H1 (cell line): ENCODE data around the gene PHF10. TPM values are rescaled to one million over a fixed set of nuclear protein-coding genes. Genes with fewer than 3 reads are reported as not detected.

Experiments used
- CTCF ChIA-PET: fragments of 300-600 bp; sonication (Branson Sonifier 250); formaldehyde crosslinking; loops from one replicate; lab custom pipeline; 2021; ENCODE audit not compliant: partially characterized antibody; lab: Charles Lee
- POLR2A ChIA-PET: fragments of 300-600 bp; sonication (Branson Sonifier 250); formaldehyde crosslinking; loops from one replicate; lab custom pipeline; 2021; ENCODE audit warnings: inconsistent platforms; ENCODE audit not compliant: partially characterized antibody; lab: Charles Lee
- DNase-seq, 2 experiments: peaks; one replicate each; pipeline versions ENCODE4 v3.0.0 to v3.0.0-alpha.2; 2010 to 2022; ENCODE audit warnings: low spot score in 2 of 2, low read depth in 1 of 2, mixed read lengths in 1 of 2
- FAIRE-seq: peaks from 2 replicates; lab custom pipeline; 2011; peaks lifted over from hg19 to GRCh38; lab: Jason Lieb, UNC
- H2AFZ ChIP-seq: 2 replicates; pipeline ENCODE4 v1.8.1; 2012; ENCODE audit warnings: low read length, inconsistent platforms
- H2AK5ac ChIP-seq: 2 replicates; pipeline ENCODE4 v1.6.1; 2013; ENCODE audit warnings: low read depth, low read length
- H2BK120ac ChIP-seq: replicated peaks from 2 replicates; pipeline ENCODE3; 2013; ENCODE audit warnings: low read depth, low read length, inconsistent platforms
- H2BK12ac ChIP-seq: 2 replicates; pipeline ENCODE4 v1.6.1; 2013; ENCODE audit warnings: low read depth, low read length
- H2BK15ac ChIP-seq: 2 replicates; pipeline ENCODE4 v1.6.1; 2013; ENCODE audit warnings: low read length
- H2BK20ac ChIP-seq: 2 replicates; pipeline ENCODE4 v1.6.1; 2013; ENCODE audit warnings: low read length
- H2BK5ac ChIP-seq: 2 replicates; pipeline ENCODE4 v1.6.1; 2013; ENCODE audit warnings: low read depth, low read length
- H3K14ac ChIP-seq: 2 replicates; pipeline ENCODE4 v1.6.1; 2013; ENCODE audit warnings: inconsistent platforms; ENCODE audit not compliant: insufficient read length
- H3K18ac ChIP-seq: 2 replicates; pipeline ENCODE4 v1.6.1; 2013; ENCODE audit warnings: low read length; ENCODE audit errors: extremely low read depth
- H3K23ac ChIP-seq: 2 replicates; pipeline ENCODE4 v1.6.1; 2013; ENCODE audit warnings: inconsistent platforms; ENCODE audit not compliant: insufficient read length
- H3K23me2 ChIP-seq: 2 replicates; pipeline ENCODE4 v1.6.1; 2013; ENCODE audit warnings: low read depth, low read length
- H3K27ac ChIP-seq: 2 replicates; pipeline ENCODE4 v1.6.1; 2011; ENCODE audit warnings: low read depth, low read length, inconsistent platforms
- H3K27me3 ChIP-seq, 4 experiments: replicated peaks in 1 of 4; 1 replicate in 1 of 4; 2 replicates in 3 of 4; pipeline versions ENCODE4 v1.6.1 to v1.8.1; 2011 to 2013; ENCODE audit warnings: low read length in 3 of 4, mild to moderate bottlenecking in 3 of 4, inconsistent platforms in 2 of 4, mixed read lengths in 2 of 4, moderate library complexity in 1 of 4; ENCODE audit not compliant: control insufficient read depth in 3 of 4, insufficient read depth in 3 of 4; ENCODE audit errors: extremely low read depth in 1 of 4
- H3K36me3 ChIP-seq, 4 experiments: 2 replicates each; pipeline versions ENCODE4 v1.6.1 to v1.8.1; 2011 to 2013; ENCODE audit warnings: mild to moderate bottlenecking in 4 of 4, low read length in 3 of 4, moderate library complexity in 2 of 4, control low read depth in 1 of 4, inconsistent platforms in 1 of 4; ENCODE audit not compliant: insufficient read depth in 4 of 4, control insufficient read depth in 2 of 4
- H3K4ac ChIP-seq: replicated peaks from 2 replicates; pipeline ENCODE3; 2013; ENCODE audit warnings: low read length, low read depth, mixed read lengths, inconsistent platforms; ENCODE audit not compliant: insufficient read length
- H3K4me1 ChIP-seq, 4 experiments: replicated peaks in 1 of 4; 1 replicate in 1 of 4; 2 replicates in 3 of 4; pipeline versions ENCODE4 v1.6.1 to v1.8.1; 2011 to 2013; ENCODE audit warnings: low read length in 3 of 4, inconsistent platforms in 2 of 4, mixed read lengths in 1 of 4; ENCODE audit not compliant: insufficient read depth in 4 of 4, control insufficient read depth in 3 of 4
- H3K4me2 ChIP-seq, 2 experiments: 2 replicates each; pipeline versions ENCODE4 v1.6.1 to v1.8.1; 2011 to 2013; ENCODE audit warnings: low read depth in 2 of 2, low read length in 2 of 2, control low read depth in 1 of 2, inconsistent platforms in 1 of 2, mild to moderate bottlenecking in 1 of 2; ENCODE audit not compliant: insufficient read depth in 1 of 2
- H3K4me3 ChIP-seq, 4 experiments: fragments of 200-600, 300-600 bp in 1 of 4; sonication (generic), shearing (Covaris generic), sonication (Bioruptor Twin) in 1 of 4; 2 replicates each; pipeline versions ENCODE4 v1.5.1 to v1.8.1; 2011 to 2016; ENCODE audit warnings: low read length in 4 of 4, low read depth in 3 of 4, control low read depth in 2 of 4, inconsistent platforms in 2 of 4, mild to moderate bottlenecking in 2 of 4, mixed read lengths in 1 of 4, moderate library complexity in 1 of 4; ENCODE audit not compliant: insufficient read depth in 2 of 4; ENCODE audit errors: extremely low read depth in 1 of 4
- H3K56ac ChIP-seq: replicated peaks from 2 replicates; pipeline ENCODE3; 2013; ENCODE audit warnings: low read depth, mild to moderate bottlenecking, mixed read lengths, low read length, inconsistent platforms; ENCODE audit not compliant: insufficient read length
- H3K79me1 ChIP-seq: 2 replicates; pipeline ENCODE4 v1.6.1; 2013; ENCODE audit warnings: low read depth, low read length, control low read depth
- H3K79me2 ChIP-seq, 2 experiments: 2 replicates each; pipeline versions ENCODE4 v1.6.1 to v1.8.1; 2012 to 2013; ENCODE audit warnings: low read length in 2 of 2, mild to moderate bottlenecking in 2 of 2, inconsistent platforms in 1 of 2; ENCODE audit not compliant: insufficient read depth in 2 of 2, control insufficient read depth in 1 of 2
- H3K9ac ChIP-seq, 4 experiments: replicated peaks in 1 of 4; 1 replicate in 1 of 4; 2 replicates in 3 of 4; pipeline versions ENCODE4 v1.6.1 to v1.8.1; 2011 to 2013; ENCODE audit warnings: low read depth in 3 of 4, low read length in 3 of 4, control low read depth in 2 of 4, mild to moderate bottlenecking in 2 of 4, moderate library complexity in 2 of 4, inconsistent platforms in 1 of 4; ENCODE audit errors: extremely low read depth in 1 of 4
- H3K9me3 ChIP-seq, 2 experiments: 2 replicates each; pipeline versions ENCODE4 v1.6.1 to v1.8.1; 2012 to 2013; ENCODE audit warnings: mild to moderate bottlenecking in 2 of 2, moderate library complexity in 2 of 2, control low read depth in 1 of 2, inconsistent platforms in 1 of 2, low read depth in 1 of 2, low read length in 1 of 2, mixed read lengths in 1 of 2; ENCODE audit not compliant: insufficient read depth in 2 of 2
- H4K20me1 ChIP-seq, 2 experiments: replicated peaks in 1 of 2; 2 replicates each; pipeline versions ENCODE3 to v1.8.1; 2011 to 2013; ENCODE audit warnings: inconsistent platforms in 2 of 2, low read length in 2 of 2, mild to moderate bottlenecking in 1 of 2; ENCODE audit not compliant: insufficient read depth in 2 of 2, control insufficient read depth in 1 of 2
- H4K5ac ChIP-seq: 2 replicates; pipeline ENCODE4 v1.6.1; 2013; ENCODE audit warnings: low read length, low read depth, mixed read lengths, inconsistent platforms; ENCODE audit not compliant: insufficient read length
- H4K8ac ChIP-seq: 2 replicates; pipeline ENCODE4 v1.8.0; 2013; ENCODE audit warnings: mild to moderate bottlenecking, moderate library complexity, low read length, inconsistent platforms; ENCODE audit not compliant: insufficient read depth; ENCODE audit errors: extremely low read depth
- H4K91ac ChIP-seq: replicated peaks from 2 replicates; pipeline ENCODE3; 2013; ENCODE audit warnings: low read length, mixed read lengths, inconsistent platforms; ENCODE audit not compliant: insufficient read length
- CHD2 ChIP-seq: IDR thresholded peaks from 2 replicates; pipeline ENCODE4 v1.6.1; 2012; ENCODE audit warnings: low read length, improper control_type of control experiment
- CREB1 ChIP-seq: IDR thresholded peaks from 2 replicates; pipeline ENCODE4 v1.6.1; 2012; ENCODE audit warnings: inconsistent platforms
- EP300 ChIP-seq, 2 experiments: IDR thresholded peaks; 1 replicate in 1 of 2; 2 replicates in 1 of 2; pipeline ENCODE4 v1.6.1; 2011 to 2012; ENCODE audit warnings: low read depth in 2 of 2, low read length in 2 of 2, mild to moderate bottlenecking in 2 of 2, borderline replicate concordance in 1 of 2, inconsistent platforms in 1 of 2, moderate library complexity in 1 of 2
- KDM4A ChIP-seq: IDR thresholded peaks from one replicate; pipeline ENCODE4 v1.7.1; 2012; ENCODE audit warnings: low read depth, mild to moderate bottlenecking, moderate library complexity, low read length, inconsistent platforms; ENCODE audit not compliant: severe bottlenecking
- POLR2A ChIP-seq, 2 experiments: IDR thresholded peaks; 1 replicate in 1 of 2; 2 replicates in 1 of 2; pipeline ENCODE4 v1.6.1; 2011; ENCODE audit warnings: low read depth in 2 of 2, low read length in 2 of 2, mild to moderate bottlenecking in 2 of 2; ENCODE audit errors: control extremely low read depth in 1 of 2
- RBBP5 ChIP-seq: IDR thresholded peaks from 2 replicates; pipeline ENCODE4 v1.7.1; 2012; ENCODE audit warnings: low read depth, mild to moderate bottlenecking, inconsistent platforms, low read length, moderate library complexity, borderline replicate concordance
- SUZ12 ChIP-seq: fragments of 200-600 bp; sonication (generic); IDR thresholded peaks from 2 replicates; pipeline ENCODE4 v1.6.1; 2012; ENCODE audit warnings: mild to moderate bottlenecking, inconsistent platforms, low read length, moderate library complexity, mixed read lengths
- TAF1 ChIP-seq: IDR thresholded peaks from 2 replicates; pipeline ENCODE4 v1.6.1; 2011; ENCODE audit warnings: mild to moderate bottlenecking, low read depth, low read length
- TEAD4 ChIP-seq: IDR thresholded peaks from 2 replicates; pipeline ENCODE4 v1.6.1; 2012; ENCODE audit warnings: low read depth, low read length, inconsistent platforms, mixed read lengths
- ZNF274 ChIP-seq: IDR thresholded peaks from 2 replicates; pipeline ENCODE4 v1.7.0; 2012; ENCODE audit warnings: low read length, borderline replicate concordance; ENCODE audit errors: extremely low read depth
- WGBS, 2 experiments: shearing (Covaris generic) in 1 of 2; methylation state at CpG; one replicate each; pipeline versions ENCODE4 v1.1.6 to v1.1.7; 2013 to 2015; ENCODE audit warnings: low lambda C conversion rate in 2 of 2, mixed read lengths in 2 of 2, inconsistent platforms in 1 of 2, low coverage in 1 of 2, missing lambda C conversion rate in 1 of 2; ENCODE audit not compliant: insufficient replicate concordance in 2 of 2, insufficient coverage in 1 of 2, insufficient read length in 1 of 2; ENCODE audit errors: extremely low coverage in 1 of 2, missing lambda C conversion rate in 1 of 2; 5-methylcytosine and 5-hydroxymethylcytosine counted together
- polyA plus RNA-seq, 7 experiments: library from polyadenylated mRNA; depleted of rRNA in 3 of 7; stranded (reverse) in 5 of 7; unstranded in 2 of 7; fragments of >200 nt in 5 of 7; fragments of 200-250 nt in 2 of 7; gene quantifications; 1 replicate in 5 of 7; 2 replicates in 1 of 7; 4 replicates in 1 of 7; pipeline versions ENCODE4 v1.2.1 to v1.2.3, GENCODE V29; 2011 to 2013; ENCODE audit warnings: missing spikeins in 2 of 7, mixed read lengths in 2 of 7
- total RNA-seq: library from RNA; stranded (reverse); fragmentation: NEBNext Ultra II Directional; extraction: Animal tissue kit (Norgen Biotek cat#: 25700); gene quantifications from 2 replicates; pipeline ENCODE4 v1.2.1, GENCODE V29; 2021
- TF ChIP-seq, protein P1 (sequence below): IDR thresholded peaks from 2 replicates; pipeline ENCODE4 v1.6.1; 2012; ENCODE audit warnings: low read length, inconsistent platforms
- TF ChIP-seq, protein P2 (sequence below): IDR thresholded peaks from 2 replicates; pipeline ENCODE4 v1.6.1; 2012; ENCODE audit warnings: inconsistent platforms

The PHF10 gene
- total and polyA plus RNA-seq, 2 of the 8 experiments (the other 6 are each of a cell fraction or from before 2014, with no cell fraction given): 15.6 to 51.1 TPM

DNA sequence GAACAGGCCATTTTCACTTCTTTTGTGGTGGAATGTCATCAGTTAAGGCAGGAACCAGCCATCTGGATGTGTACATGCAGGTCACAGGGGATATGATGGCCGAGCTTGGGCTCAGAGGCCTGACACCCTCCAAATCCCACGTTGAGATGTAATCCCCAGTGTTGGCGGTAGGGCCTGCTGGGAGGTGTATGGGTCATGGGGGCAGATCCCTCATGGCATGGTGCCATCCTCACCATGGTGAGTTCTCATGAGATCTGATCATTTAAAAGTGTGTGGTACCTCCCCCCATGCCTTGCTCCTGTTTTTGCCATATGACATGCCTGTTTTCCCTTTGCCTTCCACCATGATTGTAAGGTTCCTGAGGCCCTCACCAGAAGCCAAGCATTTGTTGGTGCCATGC is 49.3 kb downstream of the PHF10 start:
- WGBS, 2 experiments: 90% methylated on average over 3 of the region's 3 CpGs; no CpG with 5 or more reads in 1 of the 2 experiments
- H3K4me3 ChIP-seq: no peak overlapping the region
- DNase-seq (peak in 1 of 2 experiments; percentile 38), FAIRE-seq (no peak)
- H3K23ac ChIP-seq: no peak overlapping the region
- H2BK120ac ChIP-seq: no peak overlapping the region
- peaks cover 0 to 3% of the 10 kb centered on the region in 2 experiments; a peak in 1 of 4 replicates for H3K79me2 ChIP-seq
- H4K5ac ChIP-seq: no peak overlapping the region
- peaks cover 4 to 34% (median 12%) of the 10 kb centered on the region in 4 experiments for H3K36me3 ChIP-seq
- H3K56ac ChIP-seq: no peak overlapping the region
- H2AFZ ChIP-seq: no peak overlapping the region
- H2BK12ac ChIP-seq: no peak overlapping the region
- H3K14ac ChIP-seq: no peak overlapping the region
- H3K79me1 ChIP-seq: peaks cover 7% of the 10 kb centered on the region; the same call in 1 of the 2 replicates
- no peak overlapping the region for H3K4me2 ChIP-seq
- no peak overlapping the region for H3K9ac ChIP-seq
- no peak overlapping the region for H4K91ac ChIP-seq
- no peak overlapping the region for H4K8ac ChIP-seq
- H2BK15ac ChIP-seq: no peak overlapping the region
- no peak overlapping the region for H2BK20ac ChIP-seq
- no peak overlapping the region for H2AK5ac ChIP-seq
- POLR2A ChIA-PET: no interaction called here
- CTCF ChIA-PET: interaction anchor here (0.8 kb wide), 1 partner anchor 22 kb away, joined by 3 read pairs; no protein-coding TSS in a partner anchor
- H4K20me1 ChIP-seq: peaks cover 2 to 3% of the 10 kb centered on the region in 2 experiments
- no peak overlapping the region for H3K27ac ChIP-seq
- no peak overlapping the region for H3K18ac ChIP-seq
- no peaks in the 10 kb centered on the region for H3K27me3 ChIP-seq
- H3K4me1 ChIP-seq: 0 out of 7 replicates have a peak, but pooled peaks cover 0 to 2% (median 0%) of the 10 kb centered on the region in 4 experiments
- H3K4ac ChIP-seq: no peak overlapping the region
- H3K23me2 ChIP-seq: no peaks in the 10 kb centered on the region
- H2BK5ac ChIP-seq: no peak overlapping the region
- H3K9me3 ChIP-seq: no peaks in the 10 kb centered on the region
- TF ChIP-seq RBBP5 (no peak), TAF1 (no peak), KDM4A (no peak), TEAD4 (no peak), ZNF274 (no peak), EP300 (IDR thresholded peaks at IDR 0.05; ENCODE audit: borderline replicate concordance in 1 of 2, low read depth in 2 of 2, low read length in 2 of 2) (no peak), CREB1 (no peak), CHD2 (no peak), SUZ12 (no peak), POLR2A (IDR thresholded peaks at IDR 0.05; ENCODE audit: control extremely low read depth in 1 of 2, low read depth in 2 of 2, low read length in 2 of 2) (no peak)
- TF ChIP-seq, protein P1, sequence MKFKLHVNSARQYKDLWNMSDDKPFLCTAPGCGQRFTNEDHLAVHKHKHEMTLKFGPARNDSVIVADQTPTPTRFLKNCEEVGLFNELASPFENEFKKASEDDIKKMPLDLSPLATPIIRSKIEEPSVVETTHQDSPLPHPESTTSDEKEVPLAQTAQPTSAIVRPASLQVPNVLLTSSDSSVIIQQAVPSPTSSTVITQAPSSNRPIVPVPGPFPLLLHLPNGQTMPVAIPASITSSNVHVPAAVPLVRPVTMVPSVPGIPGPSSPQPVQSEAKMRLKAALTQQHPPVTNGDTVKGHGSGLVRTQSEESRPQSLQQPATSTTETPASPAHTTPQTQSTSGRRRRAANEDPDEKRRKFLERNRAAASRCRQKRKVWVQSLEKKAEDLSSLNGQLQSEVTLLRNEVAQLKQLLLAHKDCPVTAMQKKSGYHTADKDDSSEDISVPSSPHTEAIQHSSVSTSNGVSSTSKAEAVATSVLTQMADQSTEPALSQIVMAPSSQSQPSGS: no peak
- TF ChIP-seq, protein P2, sequence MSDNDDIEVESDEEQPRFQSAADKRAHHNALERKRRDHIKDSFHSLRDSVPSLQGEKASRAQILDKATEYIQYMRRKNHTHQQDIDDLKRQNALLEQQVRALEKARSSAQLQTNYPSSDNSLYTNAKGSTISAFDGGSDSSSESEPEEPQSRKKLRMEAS: no peak
